ENCODE data around the gene RTTN. TPM values are rescaled to one million over a fixed set of nuclear protein-coding genes. Genes with fewer than 3 reads are reported as not detected.
"Not testable (repeated sequence)": the region's sequence is repeated elsewhere in the genome, so short reads cannot be mapped to it uniquely, and the experiment has no call there.

Gene RTTN
- polyA plus RNA-seq (2013, experiment 1 of 2; ENCODE audit: insufficient read length), result 7.2 TPM
- 6.6 TPM for polyA plus RNA-seq (2013, experiment 2 of 2; ENCODE audit: insufficient read length)

GRCh38 chr18:70205421-70206397 is at the start of gene RTTN:
Gene RTTN, minus strand, starts transcription at chr18:70205687. Its CDS starts 29 bp downstream, at chr18:70205658.
- DNase-seq, result peak; percentile 96

- no peak for DNase-seq
Measured at GRCh38 chr18:70250781-70251180, 45.3 kb upstream of the RTTN start.

GRCh38 chr18:70249861-70250260 is 44.4 kb upstream of the RTTN start:
- DNase-seq, result not testable (repeated sequence)

- DNase-seq, result peak; percentile 37
Measured at GRCh38 chr18:70249118-70249517, 43.6 kb upstream of the RTTN start.

GRCh38 chr18:70246061-70246466 is 40.6 kb upstream of the RTTN start:
- no peak for DNase-seq

GRCh38 chr18:70243131-70243929 is 37.8 kb upstream of the RTTN start:
- DNase-seq, result no peak

- DNase-seq, result not testable (repeated sequence)
Measured at GRCh38 chr18:70236921-70237320, 31.4 kb upstream of the RTTN start.

- no peak for DNase-seq
Measured at GRCh38 chr18:70235478-70235877, 30.0 kb upstream of the RTTN start.

- peak; percentile 70 for DNase-seq
Measured at GRCh38 chr18:70234667-70235459, 29.4 kb upstream of the RTTN start.

- no peak for DNase-seq
Measured at GRCh38 chr18:70233974-70234373, 28.5 kb upstream of the RTTN start.

GRCh38 chr18:70232261-70232660 is 26.8 kb upstream of the RTTN start:
- DNase-seq, result no peak

- DNase-seq, result no peak
Measured at GRCh38 chr18:70229639-70230038, 24.2 kb upstream of the RTTN start.

GRCh38 chr18:70228536-70228935 is 23.0 kb upstream of the RTTN start:
- DNase-seq, result no peak

GRCh38 chr18:70227438-70227837 is 22.0 kb upstream of the RTTN start:
- no peak for DNase-seq

GRCh38 chr18:70221915-70222278 is 16.4 kb upstream of the RTTN start:
- no peak for DNase-seq

- DNase-seq, result no peak
Measured at GRCh38 chr18:70221156-70221914, 15.8 kb upstream of the RTTN start.

- no peak for DNase-seq
Measured at GRCh38 chr18:70220628-70221027, 15.1 kb upstream of the RTTN start.

GRCh38 chr18:70219688-70220087 is 14.2 kb upstream of the RTTN start:
- DNase-seq, result no peak

GRCh38 chr18:70216788-70217187 is 11.3 kb upstream of the RTTN start:
- no peak for DNase-seq

GRCh38 chr18:70207181-70207580 is 1.7 kb upstream of the RTTN start:
- no peak for DNase-seq

GRCh38 chr18:70200286-70200685 is 5.2 kb downstream of the RTTN start:
- no peak for DNase-seq

GRCh38 chr18:70197844-70198243 is 7.6 kb downstream of the RTTN start:
- no peak for DNase-seq
